HCT116 (cell line): ENCODE results near the gene SLC44A1. TPM values are rescaled to one million over a fixed set of nuclear protein-coding genes. Genes with fewer than 3 reads are reported as not detected.

Experiments used
- ATAC-seq: fragments of 200-7000 bp; cut with Tn5 transposase; 2 replicates; pipeline ENCODE4 v1.9.1; 2020; ENCODE audit warnings: mild to moderate bottlenecking, moderate library complexity
- BruUV-seq: library from RNA; stranded (reverse); fragments of 400-500 nt; replicated peaks from 2 replicates; lab custom pipeline; 2021; lab: Mats Ljungman, UMichigan
- CTCF ChIA-PET: fragments of 300-600 bp; sonication (Branson Sonifier 250); formaldehyde crosslinking; loops from one replicate; lab custom pipeline; 2021; ENCODE audit warnings: antibody characterized with exemption; lab: Charles Lee
- POLR2A ChIA-PET: fragments of 300-600, 350-600 bp; sonication (Branson Sonifier 250); formaldehyde crosslinking; loops from one replicate; lab custom pipeline; 2021; ENCODE audit warnings: antibody characterized with exemption; lab: Charles Lee
- RAD21 ChIA-PET, 2 experiments: fragments of 300-600 bp; sonication (Branson Sonifier 250); formaldehyde crosslinking; loops; one replicate each; lab custom pipeline; 2023; ENCODE audit warnings: low total read pairs in 2 of 2; ENCODE audit not compliant: uncharacterized antibody in 2 of 2, unreplicated experiment in 2 of 2, low non-redundant PET in 1 of 2; lab: Charles Lee
- DNase-seq: peaks from one replicate; pipeline ENCODE4 v3.0.0-alpha.2; 2010; ENCODE audit warnings: low read depth, low spot score
- H2AFZ ChIP-seq: fragments of 200-600 bp; shearing (Covaris generic), sonication (generic); 2 replicates; pipeline ENCODE4 v1.6.1; 2017; ENCODE audit warnings: low read depth, mixed run types, mixed read lengths, antibody characterized with exemption, low read length; ENCODE audit not compliant: poor library complexity, severe bottlenecking
- H3K27ac ChIP-seq: 2 replicates; pipeline ENCODE4 v1.5.1; 2012; ENCODE audit warnings: low read depth, low read length
- H3K27me3 ChIP-seq: fragments of 200-600 bp; sonication (generic); 2 replicates; pipeline ENCODE4 v1.6.1; 2016; ENCODE audit warnings: mixed run types, low read length, mixed read lengths; ENCODE audit not compliant: insufficient read depth
- H3K36me3 ChIP-seq, 2 experiments: fragments of 200-500 bp in 1 of 2; fragments of 200-600 bp in 1 of 2; sonication (Bioruptor generic) in 1 of 2; sonication (generic) in 1 of 2; 2 replicates each; pipeline versions ENCODE4 v1.5.1 to v1.6.1; 2014 to 2016; ENCODE audit warnings: low read length in 2 of 2, inconsistent platforms in 1 of 2, mixed read lengths in 1 of 2, mixed run types in 1 of 2; ENCODE audit not compliant: insufficient read depth in 2 of 2, control insufficient read depth in 1 of 2
- H3K4me1 ChIP-seq, 2 experiments: fragments of 200-600 bp in 1 of 2; sonication (generic) in 1 of 2; 2 replicates each; pipeline versions ENCODE4 v1.5.1 to v1.6.1; 2012 to 2017; ENCODE audit warnings: low read length in 2 of 2, inconsistent platforms in 1 of 2, mild to moderate bottlenecking in 1 of 2, mixed read lengths in 1 of 2, mixed run types in 1 of 2, moderate library complexity in 1 of 2; ENCODE audit not compliant: insufficient read depth in 2 of 2, control insufficient read depth in 1 of 2
- H3K4me2 ChIP-seq: fragments of 200-600 bp; sonication (generic); 2 replicates; pipeline ENCODE4 v1.6.1; 2017; ENCODE audit warnings: mixed run types, low read length, mixed read lengths
- H3K4me3 ChIP-seq, 2 experiments: fragments of 200-600 bp in 1 of 2; sonication (generic) in 1 of 2; replicated peaks in 1 of 2; 2 replicates each; pipeline ENCODE4 v1.5.1; 2011 to 2016; ENCODE audit warnings: low read length in 2 of 2, control low read depth in 1 of 2, low read depth in 1 of 2, mild to moderate bottlenecking in 1 of 2, mixed read lengths in 1 of 2, mixed run types in 1 of 2
- H3K79me2 ChIP-seq: fragments of 200-600 bp; sonication (generic); 2 replicates; pipeline ENCODE4 v1.6.1; 2017; ENCODE audit warnings: mild to moderate bottlenecking, mixed run types, low read length, moderate library complexity, mixed read lengths; ENCODE audit not compliant: insufficient read depth
- H3K9ac ChIP-seq: fragments of 200-600 bp; sonication (generic); 2 replicates; pipeline ENCODE4 v1.6.1; 2016; ENCODE audit warnings: low read length, mixed read lengths
- H3K9me2 ChIP-seq: fragments of 200-600 bp; sonication (generic), shearing (Covaris generic); 2 replicates; pipeline ENCODE4 v1.6.1; 2017; ENCODE audit warnings: mixed run types, mild to moderate bottlenecking, moderate library complexity; ENCODE audit not compliant: insufficient read depth
- H3K9me3 ChIP-seq, 2 experiments: fragments of 200-500 bp in 1 of 2; fragments of 200-600 bp in 1 of 2; sonication (Bioruptor generic) in 1 of 2; sonication (generic) in 1 of 2; 2 replicates each; pipeline ENCODE4 v1.6.1; 2014 to 2017; ENCODE audit warnings: low read length in 2 of 2, mixed read lengths in 2 of 2, inconsistent platforms in 1 of 2, low read depth in 1 of 2, mild to moderate bottlenecking in 1 of 2, mixed run types in 1 of 2, moderate library complexity in 1 of 2; ENCODE audit not compliant: control insufficient read depth in 1 of 2, insufficient read depth in 1 of 2
- H4K20me1 ChIP-seq: fragments of 200-600 bp; sonication (generic), shearing (Covaris generic); 2 replicates; pipeline ENCODE4 v1.6.1; 2017; ENCODE audit warnings: mixed run types, mild to moderate bottlenecking, moderate library complexity; ENCODE audit not compliant: insufficient read depth
- CBX3 ChIP-seq: IDR thresholded peaks from 2 replicates; pipeline ENCODE4 v1.6.1; 2012; ENCODE audit warnings: low read depth
- CTCF ChIP-seq, 3 experiments: fragments of 200-600 bp in 1 of 3; sonication (generic) in 1 of 3; IDR thresholded peaks in 2 of 3; conservative IDR thresholded peaks in 1 of 3; 2 replicates each; pipeline ENCODE4 v1.5.1; 2012 to 2017; ENCODE audit warnings: low read depth in 2 of 3, low read length in 2 of 3, antibody characterized with exemption in 1 of 3, borderline replicate concordance in 1 of 3, control low read depth in 1 of 3, mild to moderate bottlenecking in 1 of 3, mixed read lengths in 1 of 3, mixed run types in 1 of 3, moderate library complexity in 1 of 3; ENCODE audit not compliant: insufficient read depth in 1 of 3
- POLR2A ChIP-seq: IDR thresholded peaks from 2 replicates; pipeline ENCODE4 v1.7.0; 2011; ENCODE audit warnings: borderline replicate concordance; ENCODE audit not compliant: insufficient read depth, insufficient read length; ENCODE audit errors: extremely low read depth
- RAD21 ChIP-seq: IDR thresholded peaks from 2 replicates; pipeline ENCODE4 v1.6.1; 2012; ENCODE audit warnings: low read depth, mild to moderate bottlenecking
- SIN3A ChIP-seq: IDR thresholded peaks from 2 replicates; pipeline ENCODE4 v1.6.1; 2012; ENCODE audit warnings: low read depth
- SP1 ChIP-seq: IDR thresholded peaks from 2 replicates; pipeline ENCODE4 v1.6.1; 2012; ENCODE audit warnings: low read depth
- SRF ChIP-seq: IDR thresholded peaks from 2 replicates; pipeline ENCODE4 v1.6.1; 2012; ENCODE audit warnings: low read depth
- TCF7L2 ChIP-seq: IDR thresholded peaks from 2 replicates; pipeline ENCODE4 v1.7.0; 2011; ENCODE audit warnings: borderline replicate concordance, inconsistent platforms; ENCODE audit not compliant: insufficient read depth, insufficient read length; ENCODE audit errors: extremely low read depth
- ZFX ChIP-seq: fragments of 450-650 bp; IDR thresholded peaks from 2 replicates; pipeline ENCODE4 v1.6.1; 2017
- intact Hi-C: fragments of 100-400 bp; cut with micrococcal nuclease; formaldehyde crosslinking; loops from 2 replicates; pipeline ENCODE4 v1.10.0; 2022
- total RNA-seq: library from RNA; stranded (reverse); gene quantifications from one replicate; pipeline ENCODE4 v1.2.1, GENCODE V29; 2021; ENCODE audit not compliant: unreplicated experiment

SLC44A1 gene
- total RNA-seq, 1 experiment from 2014 or later, result 44.1 TPM

- no peak for ATAC-seq
- no peak overlapping the region for H3K9ac ChIP-seq
- TF ChIP-seq ZFX, result no peak
- no peak for TF ChIP-seq TCF7L2
- TF ChIP-seq SRF, result no peak
- no peak for TF ChIP-seq CTCF (IDR thresholded peaks at IDR 0.05 in 2 of 3, conservative IDR thresholded peaks at IDR 0.05 in 1 of 3; ENCODE audit: borderline replicate concordance in 1 of 3, insufficient read depth in 1 of 3, low read depth in 2 of 3, low read length in 2 of 3)
- TF ChIP-seq RAD21, result no peak
- TF ChIP-seq SIN3A, result no peak
- TF ChIP-seq CBX3, result no peak
- no peak for TF ChIP-seq POLR2A
- TF ChIP-seq, all 23 proteins: peak for 0
- Histone ChIP-seq H4K20me1 (no peaks in the 10 kb centered on the region), H3K9me2 (no peaks in the 10 kb centered on the region), H3K79me2 (no peaks in the 10 kb centered on the region; the same call in 1 of the 2 replicates), H3K4me3 (no peak overlapping the region), H3K27ac (no peak overlapping the region), H3K9me3 (no peaks in the 10 kb centered on the region), H3K27me3 (no peaks in the 10 kb centered on the region), H3K4me2 (no peak overlapping the region), H3K36me3 (no peaks in the 10 kb centered on the region), H2AFZ (no peak overlapping the region), H3K4me1 (no peaks in the 10 kb centered on the region)
- ChIA-PET POLR2A (interaction anchor here (1.2 kb wide), 1 partner anchor 46 kb away, joined by 4 read pairs; the partner anchor contains the start of gene SLC44A1), CTCF (no interaction called here), RAD21 (no interaction called here)
- BruUV-seq, result no TSS peak
- no peak for DNase-seq
- intact Hi-C loops, result no loop called here
Observed at GRCh38 chr9:105290418-105290817, 46.0 kb downstream of the SLC44A1 start.

GRCh38 chr9:105290954-105291353 is 46.5 kb downstream of the SLC44A1 start:
- Histone ChIP-seq H4K20me1 (no peaks in the 10 kb centered on the region), H3K9ac (no peak overlapping the region), H3K27ac (no peak overlapping the region), H3K36me3 (no peaks in the 10 kb centered on the region), H3K4me1 (no peaks in the 10 kb centered on the region), H3K4me3 (no peak overlapping the region), H3K27me3 (no peaks in the 10 kb centered on the region), H2AFZ (no peak overlapping the region), H3K79me2 (no peaks in the 10 kb centered on the region; the same call in 1 of the 2 replicates), H3K9me2 (no peaks in the 10 kb centered on the region), H3K9me3 (no peaks in the 10 kb centered on the region), H3K4me2 (no peak overlapping the region)
- intact Hi-C loops, result no loop called here
- ChIA-PET POLR2A (interaction anchor here (1.2 kb wide), 1 partner anchor 46 kb away, joined by 4 read pairs; the partner anchor contains the start of gene SLC44A1), CTCF (no interaction called here), RAD21 (no interaction called here)
- ATAC-seq, result no peak
- no peak for DNase-seq
- BruUV-seq, result no TSS peak
- TF ChIP-seq ZFX (no peak), SP1 (no peak)
